Measurements from ENCODE around the gene CARD8. TPM values are rescaled to one million over a fixed set of nuclear protein-coding genes. Genes with fewer than 3 reads are reported as not detected.
A peak's percentile ranks its signal among the peaks of the same experiment; 100 is the strongest.

The CARD8 gene
- total RNA-seq, 4 donors from 2014 or later, result 33.7 to 54.0 (median 38.8) TPM

GRCh38 chr19:48258350-48258749, 2.6 kb upstream of the CARD8 start:
- Histone ChIP-seq H3K27ac (peak overlapping the region in 3 of 4 donors; percentile 34 to 46 (median 41)), H3K4me1 (peaks cover 0 to 31% (median 11%) of the 10 kb centered on the region in 4 donors), H3K9me3 (no peaks in the 10 kb centered on the region), H3K27me3 (no peaks in the 10 kb centered on the region), H3K36me3 (no peaks in the 10 kb centered on the region), H3K4me3 (no peak overlapping the region)
- DNase-seq (ENCODE audit: low spot score in 2 of 2), result no peak
- TF ChIP-seq EP300 (IDR thresholded peaks at IDR 0.05) (no peak), POLR2A (IDR thresholded peaks at IDR 0.05) (no peak), CTCF (IDR thresholded peaks at IDR 0.05) (no peak)
- WGBS, 2 donors, result 54 to 55% methylated on average over 6 of the region's 6 CpGs

DNA sequence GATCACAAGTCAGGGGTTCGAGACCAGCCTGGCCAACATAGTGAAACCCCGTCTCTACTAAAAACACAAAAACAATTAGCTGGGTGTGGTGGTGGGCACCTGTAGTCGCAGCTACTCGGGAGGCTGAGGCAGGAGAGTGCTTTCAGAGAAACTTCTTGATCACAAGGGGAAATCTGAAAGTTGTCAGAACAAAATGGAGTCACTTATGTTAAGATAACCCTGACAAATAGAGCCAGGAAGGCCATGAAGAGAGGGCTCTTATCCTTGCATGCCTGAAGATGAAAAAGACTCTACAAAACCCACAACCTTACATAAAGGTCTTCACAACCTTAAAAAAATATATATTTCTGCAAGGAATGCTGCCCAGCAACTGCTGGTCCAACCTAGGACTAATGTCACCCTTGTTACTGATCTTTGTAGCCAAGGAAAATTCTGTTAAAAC, 1.2 kb downstream of the CARD8 start:
- H3K27ac ChIP-seq, result peak overlapping the region in 1 of 4 donors; percentile 96
- H3K27me3 ChIP-seq, result no peaks in the 10 kb centered on the region
- no peaks in the 10 kb centered on the region for H3K9me3 ChIP-seq
- TF ChIP-seq POLR2A (IDR thresholded peaks at IDR 0.05) (no peak), EP300 (IDR thresholded peaks at IDR 0.05) (no peak), CTCF (IDR thresholded peaks at IDR 0.05) (no peak)
- peaks cover 0 to 3% (median 0%) of the 10 kb centered on the region in 3 donors for H3K36me3 ChIP-seq
- no peak for DNase-seq (ENCODE audit: low spot score in 2 of 2)
- 91 to 93% methylated on average over 4 of the region's 4 CpGs for WGBS, 2 donors
- peaks cover 0 to 44% (median 12%) of the 10 kb centered on the region in 4 donors for H3K4me1 ChIP-seq
- peak overlapping the region in 2 of 4 donors; percentile 57 to 77 for H3K4me3 ChIP-seq

DNA sequence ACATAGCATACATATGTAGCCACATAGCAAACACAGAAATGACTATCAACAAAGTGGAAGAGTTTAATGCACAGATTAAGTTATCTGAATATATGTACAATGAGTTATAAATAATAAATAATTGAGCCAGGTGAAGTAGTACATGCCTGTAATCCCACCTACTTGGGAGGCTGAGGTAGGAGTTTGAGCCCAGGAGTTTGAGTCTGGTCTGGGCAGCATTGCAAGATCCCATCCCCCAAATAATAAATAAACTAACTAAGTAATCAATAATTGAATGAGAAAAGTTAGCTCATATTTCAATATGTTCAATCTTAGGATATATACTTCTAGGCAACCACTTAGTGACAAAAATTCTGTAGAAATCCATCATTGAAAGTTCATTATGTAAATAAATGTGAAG, 1.7 kb downstream of the CARD8 start:
- no peak for TF ChIP-seq CTCF (IDR thresholded peaks at IDR 0.05)
- no peak for TF ChIP-seq POLR2A (IDR thresholded peaks at IDR 0.05)
- TF ChIP-seq EP300 (IDR thresholded peaks at IDR 0.05), result no peak
- Histone ChIP-seq H3K4me1 (peaks cover 0 to 44% (median 12%) of the 10 kb centered on the region in 4 donors), H3K27ac (no peak overlapping the region), H3K4me3 (no peak overlapping the region), H3K9me3 (no peaks in the 10 kb centered on the region), H3K27me3 (no peaks in the 10 kb centered on the region), H3K36me3 (peaks cover 0 to 6% (median 0%) of the 10 kb centered on the region in 3 donors)
- DNase-seq (ENCODE audit: low spot score in 2 of 2), result no peak

DNA sequence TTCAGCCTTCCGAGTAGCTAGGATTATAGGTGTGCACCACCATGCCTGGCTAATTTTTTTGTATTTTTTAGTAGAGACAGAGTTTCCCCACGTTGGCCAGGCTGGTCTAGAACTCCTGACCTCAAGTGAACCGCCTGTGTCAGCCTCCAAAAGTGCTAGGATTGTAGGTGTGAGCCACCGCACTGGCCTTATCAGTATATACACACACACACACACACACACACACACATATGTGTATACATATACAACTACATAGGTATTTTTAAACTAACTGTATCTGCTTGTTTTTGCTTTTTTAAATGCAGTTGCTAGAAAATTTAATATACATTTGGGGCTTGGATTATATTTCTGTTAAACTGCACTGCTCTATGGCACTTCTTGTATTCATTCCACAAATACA, 3.1 kb downstream of the CARD8 start:
- H3K4me3 ChIP-seq, result no peak overlapping the region
- H3K27ac ChIP-seq, result no peak overlapping the region
- H3K4me1 ChIP-seq, result peaks cover 0 to 44% (median 12%) of the 10 kb centered on the region in 4 donors
- no peaks in the 10 kb centered on the region for H3K9me3 ChIP-seq
- TF ChIP-seq EP300 (IDR thresholded peaks at IDR 0.05) (no peak), CTCF (IDR thresholded peaks at IDR 0.05) (no peak), POLR2A (IDR thresholded peaks at IDR 0.05) (no peak)
- H3K27me3 ChIP-seq, result no peaks in the 10 kb centered on the region
- peaks cover 0 to 17% (median 0%) of the 10 kb centered on the region in 3 donors for H3K36me3 ChIP-seq
- DNase-seq (ENCODE audit: low spot score in 2 of 2), result no peak
- WGBS, 2 donors, result 83 to 89% methylated on average over 4 of the region's 4 CpGs

- TF ChIP-seq CTCF (IDR thresholded peaks at IDR 0.05) (no peak), POLR2A (IDR thresholded peaks at IDR 0.05) (no peak), EP300 (IDR thresholded peaks at IDR 0.05) (no peak)
- Histone ChIP-seq H3K9me3 (no peaks in the 10 kb centered on the region), H3K27me3 (no peaks in the 10 kb centered on the region), H3K36me3 (peaks cover 0 to 30% (median 0%) of the 10 kb centered on the region in 3 donors), H3K4me3 (no peak overlapping the region), H3K27ac (peak overlapping the region in 2 of 4 donors; percentile 38 to 83), H3K4me1 (peaks cover 0 to 37% (median 12%) of the 10 kb centered on the region in 4 donors)
- WGBS, 2 donors, result 80 to 83% methylated on average over 2 of the region's 2 CpGs
- no peak for DNase-seq (ENCODE audit: low spot score in 2 of 2)
Observed at GRCh38 chr19:48250290-48251025, 5.3 kb downstream of the CARD8 start.

Measured in tibial nerve (tissue), 4 donors.